WERI-Rb-1 (cell line): Measurements from ENCODE around the gene TSEN2.
"Not testable (repeated sequence)": the region's sequence is repeated elsewhere in the genome, so short reads cannot be mapped to it uniquely, and the experiment has no call there.

Experiments
- DNase-seq: peaks from one replicate; pipeline ENCODE4 v3.0.0-alpha.2; 2020
- H3K27ac ChIP-seq: fragments of 250-450 bp; sonication (Bioruptor Pico); 2 replicates; pipeline ENCODE4 v1.5.1; 2020; ENCODE audit warnings: mild to moderate bottlenecking, moderate library complexity
- H3K27me3 ChIP-seq: fragments of 250-450 bp; sonication (Bioruptor Pico); 2 replicates; pipeline ENCODE4 v1.5.1; 2021; ENCODE audit warnings: mild to moderate bottlenecking, low read depth, moderate library complexity; ENCODE audit not compliant: insufficient read depth, severe bottlenecking
- H3K36me3 ChIP-seq: fragments of 250-450 bp; sonication (Bioruptor Pico); 2 replicates; pipeline ENCODE4 v1.5.1; 2020; ENCODE audit warnings: mild to moderate bottlenecking, moderate library complexity
- H3K4me3 ChIP-seq: 2 replicates; pipeline ENCODE4 v1.5.1; 2011; ENCODE audit warnings: low read depth, mild to moderate bottlenecking, control low read depth, low read length
- H3K9me3 ChIP-seq: fragments of 250-450 bp; sonication (Bioruptor Pico); 2 replicates; pipeline ENCODE4 v1.5.1; 2021; ENCODE audit warnings: mild to moderate bottlenecking, moderate library complexity; ENCODE audit not compliant: severe bottlenecking
- TF ChIP-seq, protein P1 (sequence below): IDR thresholded peaks from 2 replicates; pipeline ENCODE4 v1.5.1; 2011; ENCODE audit warnings: low read depth, mild to moderate bottlenecking, control low read depth, inconsistent platforms, low read length

TSEN2 gene

DNA sequence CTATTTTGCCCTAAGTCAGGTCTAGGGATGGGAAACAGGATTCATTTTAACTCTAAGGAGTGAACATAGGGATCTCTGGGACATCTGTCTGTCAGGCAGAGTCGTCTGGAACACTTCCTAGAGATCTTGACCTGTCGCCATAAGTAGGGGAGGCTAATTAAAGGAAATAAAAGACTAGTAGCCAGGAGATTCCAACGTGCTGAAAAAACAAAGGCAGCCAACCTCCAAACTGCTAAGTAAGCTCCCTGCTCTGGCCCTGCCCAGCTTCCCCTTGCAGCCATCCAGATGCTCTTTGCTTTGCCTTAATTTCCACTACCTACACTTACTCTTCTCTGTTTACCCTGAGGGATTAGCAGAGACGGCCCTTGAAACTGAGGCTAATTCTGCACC lies 18.4 kb upstream of the TSEN2 start:
- DNase-seq, result no peak

DNA sequence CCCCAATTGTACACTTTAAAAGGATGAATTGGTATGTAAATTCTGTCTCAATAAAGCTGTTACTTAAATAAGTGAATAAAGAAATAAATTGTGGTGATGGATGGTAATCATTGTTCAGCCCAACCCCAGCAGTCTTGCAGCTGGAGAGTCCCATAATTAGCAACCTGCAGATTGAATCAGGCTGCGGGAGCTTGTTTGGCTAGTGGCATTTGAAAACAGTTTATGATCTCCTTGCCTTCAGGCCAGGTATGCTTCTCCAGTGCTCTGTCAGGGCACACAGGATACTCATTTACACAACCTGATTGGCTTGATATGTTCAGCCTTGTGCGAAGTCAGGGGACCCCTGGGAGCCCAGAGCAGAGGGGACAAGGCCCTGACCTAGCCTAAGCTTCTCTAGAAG lies 16.5 kb upstream of the TSEN2 start:
- TF ChIP-seq, protein P1, sequence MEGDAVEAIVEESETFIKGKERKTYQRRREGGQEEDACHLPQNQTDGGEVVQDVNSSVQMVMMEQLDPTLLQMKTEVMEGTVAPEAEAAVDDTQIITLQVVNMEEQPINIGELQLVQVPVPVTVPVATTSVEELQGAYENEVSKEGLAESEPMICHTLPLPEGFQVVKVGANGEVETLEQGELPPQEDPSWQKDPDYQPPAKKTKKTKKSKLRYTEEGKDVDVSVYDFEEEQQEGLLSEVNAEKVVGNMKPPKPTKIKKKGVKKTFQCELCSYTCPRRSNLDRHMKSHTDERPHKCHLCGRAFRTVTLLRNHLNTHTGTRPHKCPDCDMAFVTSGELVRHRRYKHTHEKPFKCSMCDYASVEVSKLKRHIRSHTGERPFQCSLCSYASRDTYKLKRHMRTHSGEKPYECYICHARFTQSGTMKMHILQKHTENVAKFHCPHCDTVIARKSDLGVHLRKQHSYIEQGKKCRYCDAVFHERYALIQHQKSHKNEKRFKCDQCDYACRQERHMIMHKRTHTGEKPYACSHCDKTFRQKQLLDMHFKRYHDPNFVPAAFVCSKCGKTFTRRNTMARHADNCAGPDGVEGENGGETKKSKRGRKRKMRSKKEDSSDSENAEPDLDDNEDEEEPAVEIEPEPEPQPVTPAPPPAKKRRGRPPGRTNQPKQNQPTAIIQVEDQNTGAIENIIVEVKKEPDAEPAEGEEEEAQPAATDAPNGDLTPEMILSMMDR, result no peak
- DNase-seq, result no peak
- Histone ChIP-seq H3K27me3 (no peaks in the 10 kb centered on the region), H3K36me3 (no peaks in the 10 kb centered on the region), H3K9me3 (no peaks in the 10 kb centered on the region), H3K4me3 (no peak overlapping the region), H3K27ac (no peak overlapping the region)

More for the DNA sequence above, 18.4 kb upstream of the TSEN2 start:
- TF ChIP-seq, protein P1, result no peak
- H3K36me3 ChIP-seq, result no peaks in the 10 kb centered on the region
- H3K9me3 ChIP-seq, result no peaks in the 10 kb centered on the region
- H3K4me3 ChIP-seq, result no peak overlapping the region
- H3K27ac ChIP-seq, result no peak overlapping the region
- H3K27me3 ChIP-seq, result no peaks in the 10 kb centered on the region

DNA sequence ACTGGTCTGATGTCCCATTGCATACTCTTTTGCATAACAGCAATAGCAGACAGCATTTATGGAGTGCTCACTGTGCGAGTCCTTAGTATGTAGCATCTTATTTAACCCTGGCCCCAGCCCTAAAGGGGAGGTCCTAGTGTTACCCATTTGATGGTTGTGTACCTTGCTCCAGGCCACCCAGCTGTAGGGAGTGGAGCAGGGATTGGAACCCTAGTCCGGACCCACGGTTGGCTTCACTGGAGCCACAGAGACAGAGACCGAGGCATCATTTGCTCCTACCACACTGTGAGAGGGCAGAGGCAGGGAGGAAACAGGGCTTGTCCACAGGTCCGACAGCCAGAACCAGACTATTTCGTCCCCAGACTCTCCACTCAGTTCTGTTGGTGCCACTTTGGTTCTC lies 16.0 kb upstream of the TSEN2 start:
- H3K4me3 ChIP-seq, result no peak overlapping the region
- no peaks in the 10 kb centered on the region for H3K27me3 ChIP-seq
- TF ChIP-seq, protein P1, result no peak
- no peak overlapping the region for H3K27ac ChIP-seq
- no peaks in the 10 kb centered on the region for H3K9me3 ChIP-seq
- DNase-seq, result no peak
- no peaks in the 10 kb centered on the region for H3K36me3 ChIP-seq

DNA sequence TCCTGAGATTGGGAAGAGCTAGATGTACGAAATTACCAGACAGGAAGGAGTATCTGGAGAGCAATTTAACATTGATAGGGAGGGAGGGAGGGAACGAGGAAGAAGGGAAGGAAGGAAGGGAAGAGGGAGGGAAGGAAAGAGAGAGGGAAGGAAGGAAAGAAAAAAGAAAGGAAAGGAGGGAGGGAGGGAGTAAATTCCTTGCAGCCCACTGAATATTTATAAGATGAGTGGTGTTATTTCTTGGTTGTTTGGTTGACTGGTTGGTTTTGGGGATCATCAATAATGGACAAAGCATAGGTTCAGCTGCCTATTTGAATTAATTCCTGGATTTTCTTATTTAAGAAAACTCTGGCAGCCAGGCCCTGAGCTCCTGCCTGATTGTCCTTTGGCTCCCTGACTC lies 15.5 kb upstream of the TSEN2 start:
- H3K27me3 ChIP-seq, result no peaks in the 10 kb centered on the region
- TF ChIP-seq, protein P1, result no peak
- no peak overlapping the region for H3K4me3 ChIP-seq
- no peak overlapping the region for H3K27ac ChIP-seq
- no peaks in the 10 kb centered on the region for H3K9me3 ChIP-seq
- no peaks in the 10 kb centered on the region for H3K36me3 ChIP-seq
- DNase-seq, result no peak

DNA sequence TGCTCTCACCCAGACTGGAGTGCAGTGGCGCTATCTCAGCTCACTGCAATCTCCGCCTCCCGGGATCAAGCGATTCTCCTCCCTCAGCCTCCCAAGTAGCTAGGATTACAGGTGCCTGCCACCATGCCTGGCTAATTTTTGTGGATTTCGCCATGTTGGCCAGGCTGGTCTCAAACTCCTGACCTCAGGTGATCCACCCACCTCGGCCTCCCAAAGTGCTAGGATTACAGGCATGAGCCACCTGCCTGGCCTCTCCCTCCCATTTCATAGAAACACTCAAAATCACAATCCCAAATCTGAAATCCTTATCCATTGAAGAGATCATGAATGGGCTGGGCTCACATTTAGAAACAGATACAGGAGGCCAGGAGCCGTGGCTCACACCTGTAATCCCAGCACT lies 15.1 kb upstream of the TSEN2 start:
- H3K36me3 ChIP-seq, H3K9me3 ChIP-seq, H3K4me3 ChIP-seq, H3K27ac ChIP-seq, DNase-seq, H3K27me3 ChIP-seq: not testable (repeated sequence)

DNA sequence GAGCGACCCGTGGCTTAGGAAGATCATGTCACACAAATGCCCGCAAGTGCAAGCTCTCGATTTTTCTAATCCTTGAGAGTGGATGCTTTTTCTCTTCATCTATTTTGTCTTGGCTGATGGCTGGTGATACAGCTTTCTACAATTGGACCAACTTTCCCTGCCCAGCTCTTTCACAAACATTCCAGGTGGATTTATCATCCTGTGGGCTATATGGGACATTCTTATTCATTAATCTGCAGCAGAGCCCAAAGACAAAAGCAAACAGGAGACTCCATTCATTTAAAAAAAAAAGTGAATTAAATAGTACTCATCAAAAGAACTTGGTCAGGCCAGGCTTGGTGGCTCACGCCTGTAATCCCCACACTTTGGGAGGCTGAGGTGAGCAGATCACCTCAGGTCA lies 14.2 kb upstream of the TSEN2 start:
- no peak for DNase-seq
- no peaks in the 10 kb centered on the region for H3K9me3 ChIP-seq
- no peaks in the 10 kb centered on the region for H3K36me3 ChIP-seq
- no peak overlapping the region for H3K4me3 ChIP-seq
- H3K27me3 ChIP-seq, result no peaks in the 10 kb centered on the region
- H3K27ac ChIP-seq, result no peak overlapping the region
- TF ChIP-seq, protein P1, result no peak

DNA sequence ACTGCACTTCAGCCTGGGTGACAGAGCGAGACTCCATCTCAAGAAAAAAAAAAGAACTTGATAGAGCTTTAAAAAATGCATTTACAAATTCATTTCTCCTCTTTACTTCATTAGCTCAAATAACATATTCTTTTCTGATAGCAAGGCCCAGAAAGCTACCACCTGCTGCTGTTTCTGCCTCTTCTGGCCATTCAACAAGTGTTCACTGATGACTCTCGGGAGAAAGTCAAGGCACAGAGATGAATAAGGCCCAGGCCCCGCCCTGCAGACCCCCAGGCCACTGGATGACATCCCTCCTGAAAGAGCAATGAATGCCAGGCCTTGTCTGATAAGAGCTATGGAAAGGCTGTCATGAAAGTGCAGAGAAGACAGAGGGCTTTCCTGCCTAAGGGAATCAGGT lies 13.6 kb upstream of the TSEN2 start:
- Histone ChIP-seq H3K36me3 (no peaks in the 10 kb centered on the region), H3K27ac (no peak overlapping the region), H3K27me3 (no peaks in the 10 kb centered on the region), H3K9me3 (no peaks in the 10 kb centered on the region), H3K4me3 (no peak overlapping the region)
- TF ChIP-seq, protein P1, result no peak
- no peak for DNase-seq
